Measurements from ENCODE around the gene PARD3B.

- TF ChIP-seq CTCF (IDR thresholded peaks at IDR 0.05): no peak
- TF ChIP-seq POLR2A (IDR thresholded peaks at IDR 0.05): no peak
These were observed 631.3 kb downstream of the PARD3B start for GRCh38 chr2:205176546-205176945.
